ENCODE data around the gene ZNF593OS.

Gene ZNF593OS

DNA sequence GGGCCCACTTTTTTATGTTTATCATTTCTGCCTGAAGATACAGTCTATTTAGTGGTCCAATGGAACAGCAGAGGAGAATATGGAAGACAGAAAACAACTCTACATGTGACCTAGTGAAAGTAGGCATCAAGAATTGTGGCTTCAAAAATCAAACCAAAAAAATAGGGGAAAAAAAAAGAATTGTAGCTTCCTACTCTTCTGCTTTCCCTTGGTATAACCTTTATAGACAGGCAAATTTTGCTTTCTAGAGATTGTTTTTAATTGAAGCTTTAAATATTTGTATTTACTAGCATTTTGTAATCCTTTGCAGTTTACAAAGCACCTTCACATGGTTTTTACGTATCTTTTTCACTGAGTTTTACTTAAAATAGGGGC, 45.7 kb downstream of the ZNF593OS start:
- DNase-seq, result no peak

GRCh38 chr1:26125382-26125781, 46.2 kb downstream of the ZNF593OS start:
- DNase-seq, result no peak

- DNase-seq, result no peak
These were observed 47.0 kb downstream of the ZNF593OS start for GRCh38 chr1:26124418-26125331.

GRCh38 chr1:26122988-26123973, 48.4 kb downstream of the ZNF593OS start:
- no peak for DNase-seq

DNA sequence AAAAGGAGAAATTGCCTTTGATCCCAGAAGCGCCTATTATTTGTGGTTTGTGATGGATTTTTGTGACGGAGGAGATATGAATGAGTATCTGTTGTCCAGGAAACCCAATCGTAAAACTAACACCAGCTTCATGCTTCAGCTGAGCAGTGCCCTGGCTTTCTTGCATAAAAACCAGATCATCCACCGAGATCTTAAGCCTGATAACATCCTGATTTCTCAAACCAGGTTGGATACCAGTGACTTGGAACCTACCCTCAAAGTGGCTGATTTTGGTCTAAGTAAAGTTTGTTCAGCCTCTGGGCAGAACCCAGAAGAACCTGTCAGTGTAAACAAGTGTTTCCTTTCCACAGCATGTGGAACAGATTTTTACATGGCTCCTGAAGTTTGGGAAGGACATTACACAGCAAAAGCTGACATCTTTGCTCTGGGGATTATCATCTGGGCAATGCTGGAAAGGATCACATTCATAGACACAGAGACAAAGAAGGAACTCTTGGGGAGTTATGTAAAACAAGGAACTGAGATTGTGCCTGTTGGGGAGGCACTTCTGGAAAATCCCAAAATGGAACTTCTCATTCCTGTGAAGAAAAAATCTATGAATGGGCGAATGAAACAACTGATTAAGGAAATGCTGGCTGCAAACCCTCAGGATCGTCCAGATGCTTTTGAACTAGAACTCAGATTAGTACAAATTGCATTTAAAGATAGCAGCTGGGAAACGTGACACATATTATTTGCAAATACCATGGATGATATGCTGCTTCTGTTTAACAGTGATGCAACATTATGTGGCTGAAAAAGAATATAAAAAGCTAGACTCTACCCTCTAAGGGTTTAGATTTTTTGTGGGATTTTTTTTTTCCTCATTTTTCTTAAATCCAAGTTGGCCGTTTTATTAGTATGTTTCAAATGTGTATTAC, 49.5 kb downstream of the ZNF593OS start:
- DNase-seq, result no peak

DNA sequence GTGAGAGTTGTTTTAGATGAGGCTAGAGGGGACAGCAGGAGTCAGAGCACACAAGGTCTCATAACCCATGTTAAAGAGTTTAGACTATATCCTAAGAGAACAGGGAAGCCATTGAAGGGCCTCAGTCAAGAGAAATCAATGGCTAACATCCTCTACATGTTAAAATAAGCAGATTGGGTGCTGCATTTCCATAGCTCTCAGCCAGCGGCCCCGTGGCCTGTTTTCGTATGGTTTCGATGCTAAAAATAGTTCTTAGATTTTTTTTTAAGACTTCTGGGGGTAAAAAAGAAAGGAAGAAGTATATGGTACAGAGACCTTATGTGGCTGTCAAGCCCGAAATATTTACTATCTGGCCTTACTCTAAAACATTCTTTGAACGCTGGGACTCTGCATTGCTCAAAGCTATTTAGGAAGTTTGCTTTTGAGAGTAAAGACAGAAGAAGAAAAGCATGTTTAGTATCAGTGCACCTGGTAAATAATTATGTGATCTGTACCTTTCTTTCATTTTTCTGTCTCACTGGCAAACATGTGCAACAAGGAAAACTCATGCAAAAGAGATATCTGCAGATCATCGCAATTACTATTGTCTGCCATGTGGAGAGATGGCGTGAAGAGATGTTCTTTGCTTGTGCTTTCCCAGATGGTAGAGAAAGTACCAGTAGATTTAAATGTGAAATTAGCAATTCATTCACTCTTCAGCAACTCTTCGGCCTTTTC, 51.6 kb downstream of the ZNF593OS start:
- DNase-seq, result no peak

Data from activated gamma-delta T cell (primary cell).